ENCODE measurements around the gene DUSP15.

DUSP15 gene

GRCh38 chr20:31857861-31858759, 12.2 kb downstream of the DUSP15 start:
- no peaks in the 10 kb centered on the region for H3K36me3 Mint-ChIP-seq
- peaks cover 10% of the 10 kb centered on the region for H3K4me1 Mint-ChIP-seq
- no peak overlapping the region for H3K4me3 Mint-ChIP-seq
- H3K9me3 Mint-ChIP-seq, result no peaks in the 10 kb centered on the region
- H3K27ac Mint-ChIP-seq, result no peak overlapping the region
- peaks cover 19% of the 10 kb centered on the region for H3K27me3 Mint-ChIP-seq

- H3K27ac Mint-ChIP-seq, result no peak overlapping the region
- H3K27me3 Mint-ChIP-seq, result peaks cover 15% of the 10 kb centered on the region
- no peak overlapping the region for H3K4me3 Mint-ChIP-seq
- no peaks in the 10 kb centered on the region for H3K9me3 Mint-ChIP-seq
- H3K36me3 Mint-ChIP-seq, result no peaks in the 10 kb centered on the region
- peaks cover 5% of the 10 kb centered on the region for H3K4me1 Mint-ChIP-seq
Measured at GRCh38 chr20:31856516-31856915, 13.8 kb downstream of the DUSP15 start.

- Mint-ChIP-seq H3K36me3 (no peaks in the 10 kb centered on the region), H3K27me3 (peaks cover 16% of the 10 kb centered on the region), H3K9me3 (no peaks in the 10 kb centered on the region), H3K4me3 (no peak overlapping the region), H3K27ac (no peak overlapping the region), H3K4me1 (no peaks in the 10 kb centered on the region)
Measured at GRCh38 chr20:31853481-31853880, 16.8 kb downstream of the DUSP15 start.

- Mint-ChIP-seq H3K36me3 (no peaks in the 10 kb centered on the region), H3K27ac (no peak overlapping the region), H3K9me3 (no peaks in the 10 kb centered on the region), H3K27me3 (peaks cover 11% of the 10 kb centered on the region), H3K4me1 (no peaks in the 10 kb centered on the region), H3K4me3 (no peak overlapping the region)
Measured at GRCh38 chr20:31851240-31851955, 18.9 kb downstream of the DUSP15 start.

GRCh38 chr20:31849306-31849930, 20.9 kb downstream of the DUSP15 start:
- Mint-ChIP-seq H3K4me3 (no peak overlapping the region), H3K27me3 (peaks cover 11% of the 10 kb centered on the region), H3K36me3 (no peaks in the 10 kb centered on the region), H3K27ac (no peak overlapping the region), H3K9me3 (no peaks in the 10 kb centered on the region), H3K4me1 (no peaks in the 10 kb centered on the region)

GRCh38 chr20:31848088-31848999, 22.0 kb downstream of the DUSP15 start:
- no peak overlapping the region for H3K4me3 Mint-ChIP-seq
- peaks cover 11% of the 10 kb centered on the region for H3K27me3 Mint-ChIP-seq

GRCh38 chr20:31846793-31847138, 23.6 kb downstream of the DUSP15 start:
- Mint-ChIP-seq H3K4me1 (no peaks in the 10 kb centered on the region), H3K27ac (no peak overlapping the region), H3K36me3 (no peaks in the 10 kb centered on the region), H3K27me3 (peaks cover 11% of the 10 kb centered on the region), H3K4me3 (no peak overlapping the region), H3K9me3 (no peaks in the 10 kb centered on the region)

More at GRCh38 chr20:31848088-31848999, 22.0 kb downstream of the DUSP15 start:
- Mint-ChIP-seq H3K4me1 (no peaks in the 10 kb centered on the region), H3K36me3 (no peaks in the 10 kb centered on the region), H3K27ac (no peak overlapping the region), H3K9me3 (no peaks in the 10 kb centered on the region)

GRCh38 chr20:31845300-31845863, 24.9 kb downstream of the DUSP15 start, which contains the start of gene FOXS1:
Gene FOXS1 (minus strand): TSS chr20:31845604. CDS start chr20:31845542, 62 bp downstream.
- H3K9me3 Mint-ChIP-seq, result no peaks in the 10 kb centered on the region
- H3K27ac Mint-ChIP-seq, result no peak within 1 kb of the TSS
- no peaks in the 10 kb centered on the region for H3K36me3 Mint-ChIP-seq
- H3K4me1 Mint-ChIP-seq, result no peaks in the 10 kb centered on the region
- H3K27me3 Mint-ChIP-seq, result peaks cover 5% of the 10 kb centered on the region
- H3K4me3 Mint-ChIP-seq, result no peak within 1 kb of the TSS

GRCh38 chr20:31844737-31845299, 25.5 kb downstream of the DUSP15 start:
- H3K4me1 Mint-ChIP-seq, result no peaks in the 10 kb centered on the region

GRCh38 chr20:31843881-31844280, 26.4 kb downstream of the DUSP15 start:
- Mint-ChIP-seq H3K27me3 (peaks cover 3% of the 10 kb centered on the region), H3K4me1 (no peaks in the 10 kb centered on the region), H3K27ac (no peak overlapping the region), H3K4me3 (no peak overlapping the region), H3K36me3 (no peaks in the 10 kb centered on the region), H3K9me3 (no peaks in the 10 kb centered on the region)

More at GRCh38 chr20:31844737-31845299, 25.5 kb downstream of the DUSP15 start:
- H3K27me3 Mint-ChIP-seq, result peaks cover 5% of the 10 kb centered on the region
- H3K27ac Mint-ChIP-seq, result no peak overlapping the region
- no peaks in the 10 kb centered on the region for H3K9me3 Mint-ChIP-seq
- no peaks in the 10 kb centered on the region for H3K36me3 Mint-ChIP-seq
- no peak overlapping the region for H3K4me3 Mint-ChIP-seq

GRCh38 chr20:31843288-31843687, 27.0 kb downstream of the DUSP15 start:
- no peaks in the 10 kb centered on the region for H3K9me3 Mint-ChIP-seq
- H3K27me3 Mint-ChIP-seq, result no peaks in the 10 kb centered on the region
- no peaks in the 10 kb centered on the region for H3K36me3 Mint-ChIP-seq
- H3K4me3 Mint-ChIP-seq, result no peak overlapping the region
- no peaks in the 10 kb centered on the region for H3K4me1 Mint-ChIP-seq
- no peak overlapping the region for H3K27ac Mint-ChIP-seq

GRCh38 chr20:31842471-31843157, 27.7 kb downstream of the DUSP15 start:
- Mint-ChIP-seq H3K27me3 (no peaks in the 10 kb centered on the region), H3K27ac (no peak overlapping the region), H3K4me3 (no peak overlapping the region), H3K9me3 (no peaks in the 10 kb centered on the region), H3K36me3 (no peaks in the 10 kb centered on the region), H3K4me1 (no peaks in the 10 kb centered on the region)

GRCh38 chr20:31841928-31842327, 28.4 kb downstream of the DUSP15 start:
- no peaks in the 10 kb centered on the region for H3K4me1 Mint-ChIP-seq
- H3K36me3 Mint-ChIP-seq, result no peaks in the 10 kb centered on the region
- no peak overlapping the region for H3K4me3 Mint-ChIP-seq
- H3K9me3 Mint-ChIP-seq, result no peaks in the 10 kb centered on the region
- H3K27me3 Mint-ChIP-seq, result no peaks in the 10 kb centered on the region
- H3K27ac Mint-ChIP-seq, result no peak overlapping the region
